ENCODE measurements around the gene LAMB1.

GRCh38 chr7:107998150-107998549, 4.8 kb downstream of the LAMB1 start:
- TF ChIP-seq YY1 (IDR thresholded peaks at IDR 0.05; ENCODE audit: insufficient read depth, insufficient replicate concordance, low read depth, low read length) (no peak), FOSL2 (CRISPR knock-in tag; IDR thresholded peaks at IDR 0.05) (no peak), CTCF (CRISPR knock-in tag; IDR thresholded peaks at IDR 0.05) (no peak), REST (IDR thresholded peaks at IDR 0.05; ENCODE audit: borderline replicate concordance in 1 of 2, low read depth in 1 of 2, low read length in 2 of 2) (no peak), EZH2 (conservative IDR thresholded peaks at IDR 0.05; ENCODE audit: low read depth, low read length) (no peak)
- TF ChIP-seq, protein P1, sequence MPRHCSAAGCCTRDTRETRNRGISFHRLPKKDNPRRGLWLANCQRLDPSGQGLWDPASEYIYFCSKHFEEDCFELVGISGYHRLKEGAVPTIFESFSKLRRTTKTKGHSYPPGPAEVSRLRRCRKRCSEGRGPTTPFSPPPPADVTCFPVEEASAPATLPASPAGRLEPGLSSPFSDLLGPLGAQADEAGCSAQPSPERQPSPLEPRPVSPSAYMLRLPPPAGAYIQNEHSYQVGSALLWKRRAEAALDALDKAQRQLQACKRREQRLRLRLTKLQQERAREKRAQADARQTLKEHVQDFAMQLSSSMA (CRISPR knock-in tag; IDR thresholded peaks at IDR 0.05): no peak
- TF ChIP-seq, protein P2, sequence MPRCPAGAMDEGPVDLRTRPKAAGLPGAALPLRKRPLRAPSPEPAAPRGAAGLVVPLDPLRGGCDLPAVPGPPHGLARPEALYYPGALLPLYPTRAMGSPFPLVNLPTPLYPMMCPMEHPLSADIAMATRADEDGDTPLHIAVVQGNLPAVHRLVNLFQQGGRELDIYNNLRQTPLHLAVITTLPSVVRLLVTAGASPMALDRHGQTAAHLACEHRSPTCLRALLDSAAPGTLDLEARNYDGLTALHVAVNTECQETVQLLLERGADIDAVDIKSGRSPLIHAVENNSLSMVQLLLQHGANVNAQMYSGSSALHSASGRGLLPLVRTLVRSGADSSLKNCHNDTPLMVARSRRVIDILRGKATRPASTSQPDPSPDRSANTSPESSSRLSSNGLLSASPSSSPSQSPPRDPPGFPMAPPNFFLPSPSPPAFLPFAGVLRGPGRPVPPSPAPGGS (CRISPR knock-in tag; IDR thresholded peaks at IDR 0.05): no peak

All from HepG2 (cell line).